ENCODE results near the gene XRN1. TPM values are rescaled to one million over a fixed set of nuclear protein-coding genes. Genes with fewer than 3 reads are reported as not detected.
"Not testable (repeated sequence)": the region's sequence is repeated elsewhere in the genome, so short reads cannot be mapped to it uniquely, and the experiment has no call there.

XRN1 gene
- total RNA-seq, 1 donor from 2014 or later, result 16.9 TPM

GRCh38 chr3:142319912-142320311, 127.9 kb downstream of the XRN1 start:
- Histone ChIP-seq H3K36me3 (ENCODE audit: control insufficient read depth, insufficient read depth, low read length) (peaks cover under 1% of the 10 kb centered on the region), H3K4me3 (ENCODE audit: low read depth, low read length) (no peak overlapping the region), H3K27me3 (ENCODE audit: control insufficient read depth, insufficient read depth, low read length) (no peaks in the 10 kb centered on the region)
- DNase-seq (ENCODE audit: low read depth), result no peak
- TF ChIP-seq CTCF (IDR thresholded peaks at IDR 0.05; ENCODE audit: insufficient read depth, low read length, poor library complexity, severe bottlenecking), result no peak

GRCh38 chr3:142319094-142319493, 128.7 kb downstream of the XRN1 start:
- Histone ChIP-seq H3K27me3 (ENCODE audit: control insufficient read depth, insufficient read depth, low read length) (no peaks in the 10 kb centered on the region), H3K36me3 (ENCODE audit: control insufficient read depth, insufficient read depth, low read length) (peaks cover 1% of the 10 kb centered on the region), H3K4me3 (ENCODE audit: low read depth, low read length) (no peak overlapping the region)
- no peak for DNase-seq (ENCODE audit: low read depth)
- no peak for TF ChIP-seq CTCF (IDR thresholded peaks at IDR 0.05; ENCODE audit: insufficient read depth, low read length, poor library complexity, severe bottlenecking)

GRCh38 chr3:142318331-142318730, 129.5 kb downstream of the XRN1 start:
- no peak for TF ChIP-seq CTCF (IDR thresholded peaks at IDR 0.05; ENCODE audit: insufficient read depth, low read length, poor library complexity, severe bottlenecking)
- Histone ChIP-seq H3K27me3 (ENCODE audit: control insufficient read depth, insufficient read depth, low read length) (no peaks in the 10 kb centered on the region), H3K36me3 (ENCODE audit: control insufficient read depth, insufficient read depth, low read length) (peaks cover 1% of the 10 kb centered on the region), H3K4me3 (ENCODE audit: low read depth, low read length) (no peak overlapping the region)
- no peak for DNase-seq (ENCODE audit: low read depth)

GRCh38 chr3:142315978-142316388, 131.9 kb downstream of the XRN1 start:
- not testable (repeated sequence) for H3K4me3 ChIP-seq (ENCODE audit: low read depth, low read length); H3K27me3 ChIP-seq (ENCODE audit: control insufficient read depth, insufficient read depth, low read length); DNase-seq (ENCODE audit: low read depth); H3K36me3 ChIP-seq (ENCODE audit: control insufficient read depth, insufficient read depth, low read length)

GRCh38 chr3:142315083-142315482, 132.8 kb downstream of the XRN1 start:
- Histone ChIP-seq H3K4me3 (ENCODE audit: low read depth, low read length) (no peak overlapping the region), H3K36me3 (ENCODE audit: control insufficient read depth, insufficient read depth, low read length) (peaks cover 1% of the 10 kb centered on the region), H3K27me3 (ENCODE audit: control insufficient read depth, insufficient read depth, low read length) (no peaks in the 10 kb centered on the region)
- no peak for TF ChIP-seq CTCF (IDR thresholded peaks at IDR 0.05; ENCODE audit: insufficient read depth, low read length, poor library complexity, severe bottlenecking)
- no peak for DNase-seq (ENCODE audit: low read depth)

- peaks cover 1% of the 10 kb centered on the region for H3K36me3 ChIP-seq (ENCODE audit: control insufficient read depth, insufficient read depth, low read length)
- H3K27me3 ChIP-seq (ENCODE audit: control insufficient read depth, insufficient read depth, low read length), result no peaks in the 10 kb centered on the region
- DNase-seq (ENCODE audit: low read depth), result no peak
- TF ChIP-seq CTCF (IDR thresholded peaks at IDR 0.05; ENCODE audit: insufficient read depth, low read length, poor library complexity, severe bottlenecking), result no peak
- no peak overlapping the region for H3K4me3 ChIP-seq (ENCODE audit: low read depth, low read length)
Observed at GRCh38 chr3:142310439-142310838, 137.4 kb downstream of the XRN1 start.

GRCh38 chr3:142302847-142303246, 145.0 kb downstream of the XRN1 start:
- DNase-seq (ENCODE audit: low read depth); H3K36me3 ChIP-seq (ENCODE audit: control insufficient read depth, insufficient read depth, low read length); H3K27me3 ChIP-seq (ENCODE audit: control insufficient read depth, insufficient read depth, low read length); H3K4me3 ChIP-seq (ENCODE audit: low read depth, low read length): not testable (repeated sequence)
